ENCODE measurements around the gene ZEB2. TPM values are rescaled to one million over a fixed set of nuclear protein-coding genes. Genes with fewer than 3 reads are reported as not detected.

The ZEB2 gene
- total and polyA plus RNA-seq, 10 of the 15 experiments (the other 5 are each of a cell fraction or from before 2014, with no cell fraction given) = 0.14 to 3.2 (median 0.84) TPM

DNA sequence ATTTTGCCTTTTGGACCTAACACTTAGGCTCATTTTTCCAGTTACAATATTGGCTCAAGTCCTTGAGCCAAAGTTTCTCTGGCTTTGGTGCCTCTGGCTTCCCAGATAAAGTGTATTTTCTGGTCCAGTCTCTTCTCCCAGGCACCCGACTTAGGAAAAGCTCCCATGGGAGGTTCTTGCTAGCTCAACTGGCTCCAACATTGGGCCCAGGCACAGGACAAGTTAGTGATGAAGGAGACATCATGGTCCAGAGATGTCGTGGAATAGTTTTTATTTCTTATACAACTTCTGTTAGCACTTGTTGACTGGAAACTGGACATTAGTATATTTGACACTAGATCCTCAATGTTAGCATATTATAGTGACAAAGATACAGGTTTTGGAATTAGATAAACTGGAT, 8.2 kb upstream of the ZEB2 start:
- in situ Hi-C loops (cut with MboI) (no loop called here), intact Hi-C loops (cut with micrococcal nuclease; ENCODE audit: unreplicated experiment) (no loop called here)
- ChIA-PET SMC1A (ENCODE audit: uncharacterized antibody, unreplicated experiment) (no interaction called here), CTCF (no interaction called here), RAD21 (ENCODE audit: unreplicated experiment) (no interaction called here), POLR2A (no interaction called here)
- WGBS (ENCODE audit: insufficient coverage, insufficient replicate concordance, low lambda C conversion rate, missing lambda C conversion rate) = 18% methylated on average over 2 of the region's 2 CpGs
- no peak for ATAC-seq
- Histone ChIP-seq H3K9me3 (replicated peaks; ENCODE audit: control insufficient read depth, insufficient read depth, low read length) (no peaks in the 10 kb centered on the region), H3K4me1 (ENCODE audit: control insufficient read depth, insufficient read depth, low read length) (no peaks in the 10 kb centered on the region), H2AFZ (ENCODE audit: control insufficient read depth, low read depth, low read length) (no peak overlapping the region), H3K4me3 (no peak overlapping the region), H3K36me3 (ENCODE audit: control insufficient read depth in 2 of 2, insufficient read depth in 2 of 2, low read length in 1 of 2) (no peaks in the 10 kb centered on the region), H3K27ac (ENCODE audit: control insufficient read depth, insufficient read depth) (no peak overlapping the region), H3K9ac (ENCODE audit: control insufficient read depth, insufficient read depth, low read length) (no peak overlapping the region), H3K27me3 (replicated peaks in 1 of 2; ENCODE audit: control insufficient read depth in 2 of 2, insufficient read depth in 2 of 2, low read length in 1 of 2) (peaks cover 5 to 12% of the 10 kb centered on the region in 2 experiments), H3K4me2 (ENCODE audit: control insufficient read depth, insufficient read depth) (no peak overlapping the region), H4K20me1 (ENCODE audit: control insufficient read depth, insufficient read depth) (no peaks in the 10 kb centered on the region), H3K79me2 (ENCODE audit: control insufficient read depth, insufficient read depth, low read length) (no peaks in the 10 kb centered on the region)
- no peak for FAIRE-seq
- no peak for TF ChIP-seq TAF1 (IDR thresholded peaks at IDR 0.05; ENCODE audit: borderline replicate concordance, low read depth, low read length)
- no peak for TF ChIP-seq KDM1A (IDR thresholded peaks at IDR 0.05; ENCODE audit: borderline replicate concordance)
- no peak for TF ChIP-seq CHD4 (IDR thresholded peaks at IDR 0.05)
- TF ChIP-seq PML (IDR thresholded peaks at IDR 0.05; ENCODE audit: low read length) = no peak
- no peak for TF ChIP-seq RCOR1 (conservative IDR thresholded peaks at IDR 0.05; ENCODE audit: low read depth, low read length)
- no TSS peak for BruUV-seq (replicated peaks)
- DNase-seq (ENCODE audit: low read depth, low spot score) = no peak

DNA sequence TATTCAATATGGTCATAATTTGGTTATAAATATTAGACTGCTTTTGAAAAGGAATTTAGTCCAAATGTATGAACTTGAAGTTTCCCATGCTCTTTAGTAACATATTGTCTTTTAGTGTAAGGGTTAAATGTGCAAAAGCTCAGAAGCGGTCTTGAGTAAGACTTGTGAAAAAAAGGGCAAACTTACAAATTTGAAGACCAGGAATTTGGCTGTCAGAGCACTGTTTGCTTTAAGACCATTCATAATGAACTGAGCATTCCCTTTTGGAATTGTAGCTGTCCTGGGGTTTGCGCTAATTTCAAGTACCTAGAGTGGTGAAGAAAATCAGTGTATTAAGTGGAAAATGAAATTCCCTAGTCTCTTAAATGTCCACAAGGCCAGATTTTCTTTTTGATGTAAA, 6.9 kb upstream of the ZEB2 start:
- ChIA-PET CTCF (interaction anchor here (1.1 kb wide), 1 partner anchor 9 kb away, joined by 3 read pairs; no protein-coding TSS in a partner anchor), RAD21 (ENCODE audit: unreplicated experiment) (no interaction called here), SMC1A (ENCODE audit: uncharacterized antibody, unreplicated experiment) (interaction anchor here (0.6 kb wide), 1 partner anchor 709 kb away, joined by 3 read pairs; no protein-coding TSS in a partner anchor), POLR2A (no interaction called here)
- H4K20me1 ChIP-seq (ENCODE audit: control insufficient read depth, insufficient read depth) = no peaks in the 10 kb centered on the region
- H3K27ac ChIP-seq (ENCODE audit: control insufficient read depth, insufficient read depth) = no peak overlapping the region
- DNase-seq (ENCODE audit: low read depth, low spot score) (no peak), FAIRE-seq (no peak), ATAC-seq (no peak)
- TF ChIP-seq POLR2A (IDR thresholded peaks at IDR 0.05; ENCODE audit: low read depth, low read length) (no peak), BCL11A (IDR thresholded peaks at IDR 0.05; ENCODE audit: low read depth, low read length) (no peak), WRNIP1 (IDR thresholded peaks at IDR 0.05; ENCODE audit: borderline replicate concordance, low read depth, low read length) (no peak), SMAD1 (IDR thresholded peaks at IDR 0.05; ENCODE audit: low read depth, partially characterized antibody) (no peak), NFIC (IDR thresholded peaks at IDR 0.05; ENCODE audit: low read depth, low read length) (no peak), PML (IDR thresholded peaks at IDR 0.05; ENCODE audit: low read length) (no peak)
- TF ChIP-seq, protein P1, sequence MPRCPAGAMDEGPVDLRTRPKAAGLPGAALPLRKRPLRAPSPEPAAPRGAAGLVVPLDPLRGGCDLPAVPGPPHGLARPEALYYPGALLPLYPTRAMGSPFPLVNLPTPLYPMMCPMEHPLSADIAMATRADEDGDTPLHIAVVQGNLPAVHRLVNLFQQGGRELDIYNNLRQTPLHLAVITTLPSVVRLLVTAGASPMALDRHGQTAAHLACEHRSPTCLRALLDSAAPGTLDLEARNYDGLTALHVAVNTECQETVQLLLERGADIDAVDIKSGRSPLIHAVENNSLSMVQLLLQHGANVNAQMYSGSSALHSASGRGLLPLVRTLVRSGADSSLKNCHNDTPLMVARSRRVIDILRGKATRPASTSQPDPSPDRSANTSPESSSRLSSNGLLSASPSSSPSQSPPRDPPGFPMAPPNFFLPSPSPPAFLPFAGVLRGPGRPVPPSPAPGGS (IDR thresholded peaks at IDR 0.05; ENCODE audit: borderline replicate concordance, insufficient read depth, low read depth, low read length, poor library complexity, severe bottlenecking) = no peak
- TF ChIP-seq, protein P2, sequence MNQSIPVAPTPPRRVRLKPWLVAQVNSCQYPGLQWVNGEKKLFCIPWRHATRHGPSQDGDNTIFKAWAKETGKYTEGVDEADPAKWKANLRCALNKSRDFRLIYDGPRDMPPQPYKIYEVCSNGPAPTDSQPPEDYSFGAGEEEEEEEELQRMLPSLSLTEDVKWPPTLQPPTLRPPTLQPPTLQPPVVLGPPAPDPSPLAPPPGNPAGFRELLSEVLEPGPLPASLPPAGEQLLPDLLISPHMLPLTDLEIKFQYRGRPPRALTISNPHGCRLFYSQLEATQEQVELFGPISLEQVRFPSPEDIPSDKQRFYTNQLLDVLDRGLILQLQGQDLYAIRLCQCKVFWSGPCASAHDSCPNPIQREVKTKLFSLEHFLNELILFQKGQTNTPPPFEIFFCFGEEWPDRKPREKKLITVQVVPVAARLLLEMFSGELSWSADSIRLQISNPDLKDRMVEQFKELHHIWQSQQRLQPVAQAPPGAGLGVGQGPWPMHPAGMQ (IDR thresholded peaks at IDR 0.05; ENCODE audit: borderline replicate concordance) = no peak
- TF ChIP-seq, protein P3, sequence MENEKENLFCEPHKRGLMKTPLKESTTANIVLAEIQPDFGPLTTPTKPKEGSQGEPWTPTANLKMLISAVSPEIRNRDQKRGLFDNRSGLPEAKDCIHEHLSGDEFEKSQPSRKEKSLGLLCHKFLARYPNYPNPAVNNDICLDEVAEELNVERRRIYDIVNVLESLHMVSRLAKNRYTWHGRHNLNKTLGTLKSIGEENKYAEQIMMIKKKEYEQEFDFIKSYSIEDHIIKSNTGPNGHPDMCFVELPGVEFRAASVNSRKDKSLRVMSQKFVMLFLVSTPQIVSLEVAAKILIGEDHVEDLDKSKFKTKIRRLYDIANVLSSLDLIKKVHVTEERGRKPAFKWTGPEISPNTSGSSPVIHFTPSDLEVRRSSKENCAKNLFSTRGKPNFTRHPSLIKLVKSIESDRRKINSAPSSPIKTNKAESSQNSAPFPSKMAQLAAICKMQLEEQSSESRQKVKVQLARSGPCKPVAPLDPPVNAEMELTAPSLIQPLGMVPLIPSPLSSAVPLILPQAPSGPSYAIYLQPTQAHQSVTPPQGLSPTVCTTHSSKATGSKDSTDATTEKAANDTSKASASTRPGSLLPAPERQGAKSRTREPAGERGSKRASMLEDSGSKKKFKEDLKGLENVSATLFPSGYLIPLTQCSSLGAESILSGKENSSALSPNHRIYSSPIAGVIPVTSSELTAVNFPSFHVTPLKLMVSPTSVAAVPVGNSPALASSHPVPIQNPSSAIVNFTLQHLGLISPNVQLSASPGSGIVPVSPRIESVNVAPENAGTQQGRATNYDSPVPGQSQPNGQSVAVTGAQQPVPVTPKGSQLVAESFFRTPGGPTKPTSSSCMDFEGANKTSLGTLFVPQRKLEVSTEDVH (IDR thresholded peaks at IDR 0.05; ENCODE audit: low read depth, partially characterized antibody) = no peak
- H3K4me1 ChIP-seq (ENCODE audit: control insufficient read depth, insufficient read depth, low read length) = no peaks in the 10 kb centered on the region
- intact Hi-C loops (cut with micrococcal nuclease; ENCODE audit: unreplicated experiment) (no loop called here), in situ Hi-C loops (cut with MboI) (no loop called here)
- no peaks in the 10 kb centered on the region for H3K79me2 ChIP-seq (ENCODE audit: control insufficient read depth, insufficient read depth, low read length)
- H3K4me3 ChIP-seq = no peak overlapping the region
- 74% methylated on average over 2 of the region's 2 CpGs for WGBS (ENCODE audit: insufficient coverage, insufficient replicate concordance, low lambda C conversion rate, missing lambda C conversion rate)
- no peak overlapping the region for H3K4me2 ChIP-seq (ENCODE audit: control insufficient read depth, insufficient read depth)
- H3K36me3 ChIP-seq (ENCODE audit: control insufficient read depth in 2 of 2, insufficient read depth in 2 of 2, low read length in 1 of 2) = no peaks in the 10 kb centered on the region
- H3K27me3 ChIP-seq (replicated peaks in 1 of 2; ENCODE audit: control insufficient read depth in 2 of 2, insufficient read depth in 2 of 2, low read length in 1 of 2) = peaks cover 11 to 15% of the 10 kb centered on the region in 2 experiments
- no peak overlapping the region for H2AFZ ChIP-seq (ENCODE audit: control insufficient read depth, low read depth, low read length)
- BruUV-seq (replicated peaks) = no TSS peak
- no peak overlapping the region for H3K9ac ChIP-seq (ENCODE audit: control insufficient read depth, insufficient read depth, low read length)
- no peaks in the 10 kb centered on the region for H3K9me3 ChIP-seq (replicated peaks; ENCODE audit: control insufficient read depth, insufficient read depth, low read length)

All from GM12878 (cell line).